ENCODE data around the gene NANOS2. TPM values are rescaled to one million over a fixed set of nuclear protein-coding genes. Genes with fewer than 3 reads are reported as not detected.

NANOS2 gene
- total RNA-seq, 1 experiment from 2014 or later: not detected

DNA sequence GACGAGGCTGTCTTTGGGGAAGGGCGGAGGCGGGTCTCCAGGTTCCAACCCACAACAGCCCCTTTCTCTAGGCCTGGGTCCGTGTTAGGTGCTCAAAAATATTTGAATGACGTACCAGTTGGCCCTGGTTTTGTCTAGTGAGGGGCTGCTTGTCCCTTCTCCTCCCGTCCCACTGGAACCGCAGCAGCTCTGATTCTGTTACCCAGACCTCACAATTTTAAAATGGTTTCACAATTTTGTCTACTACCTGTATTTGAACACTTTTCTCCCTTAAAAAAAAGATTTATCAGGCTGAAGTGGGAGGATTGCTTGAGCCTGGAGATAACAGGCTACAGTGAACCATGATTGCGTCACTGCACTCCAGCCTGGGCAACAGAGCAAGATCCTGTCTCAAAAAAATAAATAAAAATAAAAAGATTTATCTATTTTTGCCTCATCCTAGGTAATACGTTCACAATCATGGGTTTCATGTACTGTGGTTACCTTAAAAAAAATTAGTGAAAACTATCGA lies 27.3 kb downstream of the NANOS2 start:
- Histone ChIP-seq H3K9ac (ENCODE audit: low read length) (peak overlapping the region; percentile 81), H3K4me2 (ENCODE audit: low read length) (peak overlapping the region; percentile 90), H3K9me2 (replicated peaks; ENCODE audit: low read length) (no peaks in the 10 kb centered on the region), H3K36me3 (ENCODE audit: low read depth, low read length) (peaks cover 2% of the 10 kb centered on the region; the same call in 1 of the 2 replicates), H3K79me2 (ENCODE audit: low read length) (peaks cover 21% of the 10 kb centered on the region), H3K4me1 (ENCODE audit: insufficient read depth, low read length) (peaks cover 15% of the 10 kb centered on the region; the same call in 1 of the 2 replicates), H3F3A (ENCODE audit: low read length, unreplicated experiment) (no peaks in the 10 kb centered on the region), H3K4me3 (ENCODE audit: low read length) (peak overlapping the region; percentile 78), H3K27me3 (ENCODE audit: low read length) (no peaks in the 10 kb centered on the region), H2AFZ (ENCODE audit: low read length) (peak overlapping the region; percentile 96), H3K9me3 (ENCODE audit: low read length) (no peaks in the 10 kb centered on the region), H4K20me1 (ENCODE audit: low read length) (peaks cover 3% of the 10 kb centered on the region; the same call in 1 of the 2 replicates), H3K27ac (ENCODE audit: low read length) (peak overlapping the region; percentile 68)
- no peak for DNase-seq
- CTCF ChIA-PET: no interaction called here
- TSS peak; percentile 82 for BruUV-seq (replicated peaks)
- ATAC-seq: no peak
- POLR2A ChIA-PET (ENCODE audit: unreplicated experiment): no interaction called here
- intact Hi-C loops (cut with micrococcal nuclease): no loop called here
- TF ChIP-seq, protein P1, sequence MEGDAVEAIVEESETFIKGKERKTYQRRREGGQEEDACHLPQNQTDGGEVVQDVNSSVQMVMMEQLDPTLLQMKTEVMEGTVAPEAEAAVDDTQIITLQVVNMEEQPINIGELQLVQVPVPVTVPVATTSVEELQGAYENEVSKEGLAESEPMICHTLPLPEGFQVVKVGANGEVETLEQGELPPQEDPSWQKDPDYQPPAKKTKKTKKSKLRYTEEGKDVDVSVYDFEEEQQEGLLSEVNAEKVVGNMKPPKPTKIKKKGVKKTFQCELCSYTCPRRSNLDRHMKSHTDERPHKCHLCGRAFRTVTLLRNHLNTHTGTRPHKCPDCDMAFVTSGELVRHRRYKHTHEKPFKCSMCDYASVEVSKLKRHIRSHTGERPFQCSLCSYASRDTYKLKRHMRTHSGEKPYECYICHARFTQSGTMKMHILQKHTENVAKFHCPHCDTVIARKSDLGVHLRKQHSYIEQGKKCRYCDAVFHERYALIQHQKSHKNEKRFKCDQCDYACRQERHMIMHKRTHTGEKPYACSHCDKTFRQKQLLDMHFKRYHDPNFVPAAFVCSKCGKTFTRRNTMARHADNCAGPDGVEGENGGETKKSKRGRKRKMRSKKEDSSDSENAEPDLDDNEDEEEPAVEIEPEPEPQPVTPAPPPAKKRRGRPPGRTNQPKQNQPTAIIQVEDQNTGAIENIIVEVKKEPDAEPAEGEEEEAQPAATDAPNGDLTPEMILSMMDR (conservative IDR thresholded peaks at IDR 0.05; ENCODE audit: low read depth, low read length): no peak
- TF ChIP-seq EZH2 (IDR thresholded peaks at IDR 0.05; ENCODE audit: low read length, unreplicated experiment) (no peak), EZH2phosphoT487 (IDR thresholded peaks at IDR 0.05; ENCODE audit: borderline replicate concordance, low read length) (no peak)

DNA sequence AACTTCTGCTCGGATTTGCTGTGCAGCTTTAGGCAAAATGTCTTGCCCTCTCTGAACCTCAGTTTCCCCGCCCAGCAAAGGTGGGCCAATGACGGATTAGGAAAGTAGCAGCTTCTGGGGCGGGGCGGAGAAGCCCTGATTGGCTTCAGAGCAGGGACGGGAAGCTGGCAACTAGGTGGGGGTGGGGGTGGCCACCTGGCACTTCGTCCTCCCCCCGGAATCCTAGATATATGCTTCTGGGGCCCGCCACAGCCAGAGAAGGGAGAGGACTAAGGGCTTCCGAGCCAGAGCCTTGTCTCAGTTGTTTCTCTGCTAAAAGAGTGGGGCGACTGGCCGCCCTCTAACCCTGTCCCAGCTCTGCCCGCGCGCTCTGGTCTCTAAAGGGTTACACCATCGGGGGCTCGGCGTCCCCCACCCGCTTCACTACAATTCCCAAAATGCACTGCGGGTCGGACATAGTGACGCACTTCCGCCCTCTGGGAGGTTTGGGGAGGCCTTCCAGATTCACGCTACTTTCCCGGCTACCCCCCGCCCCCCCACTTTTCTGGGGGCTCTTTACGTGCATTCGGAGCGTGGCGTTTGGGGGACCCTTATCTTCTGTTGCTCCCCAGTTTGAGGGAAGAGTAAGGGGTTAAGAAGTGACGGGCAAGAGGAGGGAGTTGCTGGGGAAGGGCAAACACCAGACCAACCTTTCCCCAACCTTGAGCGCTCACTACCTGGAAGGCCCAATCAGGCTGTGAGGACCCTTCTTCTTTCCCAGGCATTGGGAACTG lies 28.0 kb downstream of the NANOS2 start:
- Histone ChIP-seq H3K9me3 (ENCODE audit: low read length) (no peaks in the 10 kb centered on the region), H3K9ac (ENCODE audit: low read length) (peak overlapping the region; percentile 81), H3K79me2 (ENCODE audit: low read length) (peaks cover 21% of the 10 kb centered on the region), H3K36me3 (ENCODE audit: low read depth, low read length) (peaks cover 2% of the 10 kb centered on the region; the same call in 1 of the 2 replicates), H3K27ac (ENCODE audit: low read length) (peak overlapping the region; percentile 68), H3K4me3 (ENCODE audit: low read length) (peak overlapping the region; percentile 78), H3K27me3 (ENCODE audit: low read length) (no peaks in the 10 kb centered on the region), H3K9me2 (replicated peaks; ENCODE audit: low read length) (no peaks in the 10 kb centered on the region), H3F3A (ENCODE audit: low read length, unreplicated experiment) (no peaks in the 10 kb centered on the region), H2AFZ (ENCODE audit: low read length) (peak overlapping the region; percentile 96), H3K4me1 (ENCODE audit: insufficient read depth, low read length) (peaks cover 15% of the 10 kb centered on the region; the same call in 1 of the 2 replicates), H3K4me2 (ENCODE audit: low read length) (peak overlapping the region; percentile 90), H4K20me1 (ENCODE audit: low read length) (peaks cover 3% of the 10 kb centered on the region; the same call in 1 of the 2 replicates)
- intact Hi-C loops (cut with micrococcal nuclease): no loop called here
- ChIA-PET CTCF (interaction anchor here (1.1 kb wide), 1 partner anchor 16 kb away, joined by 3 read pairs; no protein-coding TSS in a partner anchor), POLR2A (ENCODE audit: unreplicated experiment) (interaction anchor here (0.8 kb wide), 1 partner anchor 264 kb away, joined by 7 read pairs; no protein-coding TSS in a partner anchor)
- ATAC-seq: peak; percentile 55
- TF ChIP-seq, protein P1 (conservative IDR thresholded peaks at IDR 0.05; ENCODE audit: low read depth, low read length): no peak
- no peak for TF ChIP-seq EZH2phosphoT487 (IDR thresholded peaks at IDR 0.05; ENCODE audit: borderline replicate concordance, low read length)
- TF ChIP-seq EZH2 (IDR thresholded peaks at IDR 0.05; ENCODE audit: low read length, unreplicated experiment): no peak
- no TSS peak for BruUV-seq (replicated peaks)
- peak; percentile 83 for DNase-seq
